GM23338 (cell line): ENCODE data around the gene AIF1L. TPM values are rescaled to one million over a fixed set of nuclear protein-coding genes. Genes with fewer than 3 reads are reported as not detected.

Experiments
- ATAC-seq: fragments of 200-7000 bp; cut with Tn5 transposase; 3 replicates; pipeline ENCODE4 v1.9.1; 2020
- DNase-seq: peaks from one replicate; pipeline ENCODE4 v3.0.0-alpha.2; 2015; ENCODE audit warnings: low spot score
- H2AFZ ChIP-seq: fragments of 200-600 bp; sonication (generic); 2 replicates; pipeline ENCODE4 v1.8.0; 2016; ENCODE audit warnings: antibody characterized with exemption, mild to moderate bottlenecking, moderate library complexity
- H3F3A ChIP-seq: fragments of 200-600 bp; sonication (generic); replicated peaks from 2 replicates; pipeline ENCODE4 v1.8.0; 2017; ENCODE audit warnings: antibody characterized with exemption, mixed run types, low read depth
- H3K27ac ChIP-seq: fragments of 200-600 bp; sonication (generic); 2 replicates; pipeline ENCODE4 v1.6.1; 2016; ENCODE audit warnings: low read depth
- H3K27me3 ChIP-seq: fragments of 200-600 bp; sonication (generic); 2 replicates; pipeline ENCODE4 v1.8.0; 2016; ENCODE audit warnings: mild to moderate bottlenecking, mixed run types, moderate library complexity; ENCODE audit not compliant: insufficient read depth
- H3K36me3 ChIP-seq: fragments of 200-600 bp; sonication (generic); 2 replicates; pipeline ENCODE4 v1.8.0; 2016; ENCODE audit warnings: mild to moderate bottlenecking; ENCODE audit not compliant: insufficient read depth
- H3K4me1 ChIP-seq: fragments of 200-600 bp; sonication (generic); 2 replicates; pipeline ENCODE4 v1.8.0; 2016; ENCODE audit warnings: mild to moderate bottlenecking, moderate library complexity; ENCODE audit not compliant: insufficient read depth
- H3K4me2 ChIP-seq: fragments of 200-600 bp; sonication (generic); 2 replicates; pipeline ENCODE4 v1.7.1; 2017; ENCODE audit warnings: mixed run types
- H3K4me3 ChIP-seq: fragments of 200-600 bp; sonication (generic); 2 replicates; pipeline ENCODE4 v1.6.1; 2016; ENCODE audit warnings: mixed run types
- H3K79me2 ChIP-seq: fragments of 200-600 bp; sonication (generic); replicated peaks from 2 replicates; pipeline ENCODE4 v1.8.0; 2017; ENCODE audit warnings: mild to moderate bottlenecking; ENCODE audit not compliant: insufficient read depth
- H3K9me2 ChIP-seq: fragments of 200-600 bp; sonication (generic); 2 replicates; pipeline ENCODE4 v1.8.0; 2017; ENCODE audit not compliant: insufficient read depth
- H4K20me1 ChIP-seq: fragments of 200-600 bp; sonication (generic); replicated peaks from 2 replicates; pipeline ENCODE4 v1.8.0; 2017; ENCODE audit warnings: mild to moderate bottlenecking; ENCODE audit not compliant: insufficient read depth
- H3K27ac Mint-ChIP-seq: 2 replicates; pipeline ENCODE4 v1.8.0; 2020; ENCODE audit warnings: inconsistent platforms, mild to moderate bottlenecking, moderate library complexity, mixed read lengths
- H3K27me3 Mint-ChIP-seq: 3 replicates; pipeline ENCODE4 v1.8.0; 2022; ENCODE audit warnings: low read depth, mild to moderate bottlenecking, moderate library complexity, mixed read lengths, inconsistent platforms; ENCODE audit not compliant: insufficient read depth, poor library complexity
- H3K36me3 Mint-ChIP-seq: 3 replicates; pipeline ENCODE4 v1.8.0; 2021; ENCODE audit warnings: low read depth, mild to moderate bottlenecking, inconsistent platforms, moderate library complexity, mixed read lengths
- H3K4me1 Mint-ChIP-seq: 3 replicates; pipeline ENCODE4 v1.8.0; 2020; ENCODE audit warnings: mild to moderate bottlenecking, inconsistent platforms, mixed read lengths
- H3K4me3 Mint-ChIP-seq: 3 replicates; pipeline ENCODE4 v1.8.0; 2021; ENCODE audit warnings: moderate library complexity, mild to moderate bottlenecking, inconsistent platforms, mixed read lengths
- H3K9me3 Mint-ChIP-seq: 3 replicates; pipeline ENCODE4 v1.8.0; 2020; ENCODE audit warnings: moderate library complexity, mild to moderate bottlenecking, inconsistent platforms, mixed read lengths
- CREB1 ChIP-seq: fragments of 250-450 bp; sonication (Bioruptor Pico); IDR thresholded peaks from 2 replicates; pipeline ENCODE4 v1.5.0; 2020; ENCODE audit warnings: low read depth, mild to moderate bottlenecking, moderate library complexity
- EZH2phosphoT487 ChIP-seq: fragments of 200-600 bp; sonication (generic); IDR thresholded peaks from one replicate; pipeline ENCODE4 v1.8.1; 2018; ENCODE audit warnings: antibody characterized with exemption; ENCODE audit not compliant: unreplicated experiment
- JUNB ChIP-seq: IDR thresholded peaks from one replicate; pipeline ENCODE4 v1.6.1; 2016; ENCODE audit warnings: antibody characterized with exemption; ENCODE audit not compliant: unreplicated experiment
- NANOG ChIP-seq: IDR thresholded peaks from 2 replicates; pipeline ENCODE4 v1.6.1; 2016; ENCODE audit warnings: antibody characterized with exemption, borderline replicate concordance
- STAT1 ChIP-seq: IDR thresholded peaks from one replicate; pipeline ENCODE4 v1.6.1; 2016; ENCODE audit warnings: antibody characterized with exemption; ENCODE audit not compliant: unreplicated experiment
- ZNF114 ChIP-seq: fragments of 250-450 bp; sonication (Bioruptor Pico); IDR thresholded peaks from 2 replicates; pipeline ENCODE4 v1.5.0; 2020; ENCODE audit warnings: mild to moderate bottlenecking, moderate library complexity
- ZNF331 ChIP-seq: fragments of 250-450 bp; sonication (Bioruptor Pico); IDR thresholded peaks from 2 replicates; pipeline ENCODE4 v1.5.0; 2020; ENCODE audit warnings: low read depth, mild to moderate bottlenecking, moderate library complexity
- polyA plus RNA-seq: library from polyadenylated mRNA; unstranded; fragments of >200 nt; fragmentation: Nextera tagmentation; extraction: Ambion mirVana; gene quantifications from 2 replicates; pipeline ENCODE4 v1.2.1, GENCODE V29; 2016
- total RNA-seq: library from RNA; depleted of rRNA; stranded (reverse); fragments of >200 nt; shearing (Covaris generic); gene quantifications from 2 replicates; pipeline ENCODE4 v1.2.3, GENCODE V29; 2014
- TF ChIP-seq, protein P1 (sequence below), 2 experiments: fragments of 200-600 bp in 1 of 2; sonication (generic) in 1 of 2; conservative IDR thresholded peaks; 2 replicates each; pipeline versions ENCODE4 v1.5.1 to v1.6.1; 2016 to 2017; ENCODE audit warnings: antibody characterized with exemption in 2 of 2, low read depth in 2 of 2, mild to moderate bottlenecking in 2 of 2, moderate library complexity in 1 of 2
- TF ChIP-seq, protein P2 (sequence below): IDR thresholded peaks from one replicate; pipeline ENCODE4 v1.6.1; 2018; ENCODE audit warnings: antibody characterized with exemption; ENCODE audit not compliant: unreplicated experiment
- TF ChIP-seq, protein P3 (sequence below): IDR thresholded peaks from 2 replicates; pipeline ENCODE4 v1.6.1; 2016; ENCODE audit warnings: antibody characterized with exemption

Gene AIF1L
- total and polyA plus RNA-seq, 2 experiments from 2014 or later = 76.4 to 87.8 TPM

DNA sequence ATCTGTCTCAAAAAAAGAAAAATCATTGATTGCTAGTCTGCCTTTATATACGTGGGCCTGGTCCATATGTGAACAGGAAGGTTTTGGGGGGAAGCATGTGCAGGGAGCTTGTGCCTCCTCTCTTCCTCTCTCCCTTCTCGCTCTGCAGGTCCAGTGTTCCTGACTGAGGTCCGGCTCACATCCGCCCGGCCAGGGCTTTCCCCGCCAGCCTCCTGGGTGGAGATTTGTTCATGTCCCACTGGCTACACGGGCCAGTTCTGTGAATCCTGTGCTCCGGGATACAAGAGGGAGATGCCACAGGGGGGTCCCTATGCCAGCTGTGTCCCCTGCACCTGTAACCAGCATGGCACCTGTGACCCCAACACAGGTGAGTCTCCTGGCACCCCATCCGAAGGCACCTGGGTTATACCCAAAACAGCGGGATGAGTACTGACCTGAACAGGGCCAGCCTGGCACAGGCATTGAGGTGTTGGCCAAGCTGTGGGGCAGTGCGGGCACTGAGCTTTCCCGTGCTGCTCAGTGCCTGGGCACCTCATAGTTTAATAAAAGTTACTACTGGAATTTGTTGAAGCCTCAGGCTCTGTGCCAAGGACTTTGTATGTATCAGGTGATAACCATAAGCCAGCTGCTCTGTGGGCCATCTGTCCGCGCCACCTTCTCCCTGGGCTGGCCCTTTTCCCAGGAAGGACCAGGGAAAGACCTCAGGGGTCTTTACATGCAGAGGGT is 39.4 kb upstream of the AIF1L start (continued):
- TF ChIP-seq, protein P1, sequence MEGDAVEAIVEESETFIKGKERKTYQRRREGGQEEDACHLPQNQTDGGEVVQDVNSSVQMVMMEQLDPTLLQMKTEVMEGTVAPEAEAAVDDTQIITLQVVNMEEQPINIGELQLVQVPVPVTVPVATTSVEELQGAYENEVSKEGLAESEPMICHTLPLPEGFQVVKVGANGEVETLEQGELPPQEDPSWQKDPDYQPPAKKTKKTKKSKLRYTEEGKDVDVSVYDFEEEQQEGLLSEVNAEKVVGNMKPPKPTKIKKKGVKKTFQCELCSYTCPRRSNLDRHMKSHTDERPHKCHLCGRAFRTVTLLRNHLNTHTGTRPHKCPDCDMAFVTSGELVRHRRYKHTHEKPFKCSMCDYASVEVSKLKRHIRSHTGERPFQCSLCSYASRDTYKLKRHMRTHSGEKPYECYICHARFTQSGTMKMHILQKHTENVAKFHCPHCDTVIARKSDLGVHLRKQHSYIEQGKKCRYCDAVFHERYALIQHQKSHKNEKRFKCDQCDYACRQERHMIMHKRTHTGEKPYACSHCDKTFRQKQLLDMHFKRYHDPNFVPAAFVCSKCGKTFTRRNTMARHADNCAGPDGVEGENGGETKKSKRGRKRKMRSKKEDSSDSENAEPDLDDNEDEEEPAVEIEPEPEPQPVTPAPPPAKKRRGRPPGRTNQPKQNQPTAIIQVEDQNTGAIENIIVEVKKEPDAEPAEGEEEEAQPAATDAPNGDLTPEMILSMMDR (conservative IDR thresholded peaks at IDR 0.05; ENCODE audit: low read depth in 2 of 2) = no peak
- no peak for TF ChIP-seq EZH2phosphoT487
- no peak for TF ChIP-seq CREB1
- no peak for TF ChIP-seq ZNF331
- TF ChIP-seq ZNF114 (CRISPR knock-in tag) = no peak
- TF ChIP-seq, protein P2, sequence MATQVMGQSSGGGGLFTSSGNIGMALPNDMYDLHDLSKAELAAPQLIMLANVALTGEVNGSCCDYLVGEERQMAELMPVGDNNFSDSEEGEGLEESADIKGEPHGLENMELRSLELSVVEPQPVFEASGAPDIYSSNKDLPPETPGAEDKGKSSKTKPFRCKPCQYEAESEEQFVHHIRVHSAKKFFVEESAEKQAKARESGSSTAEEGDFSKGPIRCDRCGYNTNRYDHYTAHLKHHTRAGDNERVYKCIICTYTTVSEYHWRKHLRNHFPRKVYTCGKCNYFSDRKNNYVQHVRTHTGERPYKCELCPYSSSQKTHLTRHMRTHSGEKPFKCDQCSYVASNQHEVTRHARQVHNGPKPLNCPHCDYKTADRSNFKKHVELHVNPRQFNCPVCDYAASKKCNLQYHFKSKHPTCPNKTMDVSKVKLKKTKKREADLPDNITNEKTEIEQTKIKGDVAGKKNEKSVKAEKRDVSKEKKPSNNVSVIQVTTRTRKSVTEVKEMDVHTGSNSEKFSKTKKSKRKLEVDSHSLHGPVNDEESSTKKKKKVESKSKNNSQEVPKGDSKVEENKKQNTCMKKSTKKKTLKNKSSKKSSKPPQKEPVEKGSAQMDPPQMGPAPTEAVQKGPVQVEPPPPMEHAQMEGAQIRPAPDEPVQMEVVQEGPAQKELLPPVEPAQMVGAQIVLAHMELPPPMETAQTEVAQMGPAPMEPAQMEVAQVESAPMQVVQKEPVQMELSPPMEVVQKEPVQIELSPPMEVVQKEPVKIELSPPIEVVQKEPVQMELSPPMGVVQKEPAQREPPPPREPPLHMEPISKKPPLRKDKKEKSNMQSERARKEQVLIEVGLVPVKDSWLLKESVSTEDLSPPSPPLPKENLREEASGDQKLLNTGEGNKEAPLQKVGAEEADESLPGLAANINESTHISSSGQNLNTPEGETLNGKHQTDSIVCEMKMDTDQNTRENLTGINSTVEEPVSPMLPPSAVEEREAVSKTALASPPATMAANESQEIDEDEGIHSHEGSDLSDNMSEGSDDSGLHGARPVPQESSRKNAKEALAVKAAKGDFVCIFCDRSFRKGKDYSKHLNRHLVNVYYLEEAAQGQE = no peak
- TF ChIP-seq STAT1 = no peak

DNA sequence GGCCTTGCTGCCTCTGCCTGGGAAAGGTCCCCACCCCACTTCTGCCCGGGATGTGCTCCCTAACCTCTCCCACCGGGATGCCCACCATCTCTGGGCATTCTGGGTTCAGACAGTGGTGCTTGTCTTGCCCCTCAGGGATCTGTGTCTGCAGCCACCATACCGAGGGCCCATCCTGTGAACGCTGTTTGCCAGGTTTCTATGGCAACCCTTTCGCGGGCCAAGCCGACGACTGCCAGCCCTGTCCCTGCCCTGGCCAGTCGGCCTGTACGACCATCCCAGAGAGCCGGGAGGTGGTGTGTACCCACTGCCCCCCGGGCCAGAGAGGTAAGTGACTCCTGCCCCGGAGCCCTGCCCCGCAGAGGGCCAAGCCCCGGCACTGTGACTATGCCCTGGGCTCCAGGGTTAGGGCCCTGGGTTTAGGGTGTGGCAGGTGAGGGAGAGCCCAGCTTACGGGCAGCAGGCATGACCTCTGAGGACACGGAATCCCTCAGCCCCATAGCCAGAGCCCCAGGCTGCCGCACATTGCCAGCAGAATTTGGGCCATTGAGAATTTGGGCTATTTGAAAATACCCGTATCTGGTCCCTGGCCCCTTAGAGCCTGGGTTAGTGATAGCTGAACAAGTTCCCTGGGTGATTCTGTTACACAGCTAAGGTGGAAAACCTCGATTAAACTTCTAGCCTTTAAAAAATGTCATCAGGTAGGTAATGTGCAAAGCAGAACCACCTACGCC is 35.3 kb upstream of the AIF1L start:
- H3K27ac Mint-ChIP-seq = no peak overlapping the region
- no peak for ATAC-seq
- no peaks in the 10 kb centered on the region for H3K9me3 Mint-ChIP-seq
- DNase-seq = no peak
- H3K4me1 Mint-ChIP-seq = no peaks in the 10 kb centered on the region
- no peaks in the 10 kb centered on the region for H4K20me1 ChIP-seq
- H3K27ac ChIP-seq = no peak overlapping the region
- no peaks in the 10 kb centered on the region for H3K9me2 ChIP-seq
- H3F3A ChIP-seq = no peaks in the 10 kb centered on the region
- H3K79me2 ChIP-seq = no peaks in the 10 kb centered on the region
- peaks cover 2% of the 10 kb centered on the region for H3K27me3 Mint-ChIP-seq
- H3K27me3 ChIP-seq = no peaks in the 10 kb centered on the region
- no peaks in the 10 kb centered on the region for H3K4me1 ChIP-seq
- H3K4me3 Mint-ChIP-seq = no peak overlapping the region
- H3K4me2 ChIP-seq = no peak overlapping the region
- no peaks in the 10 kb centered on the region for H3K36me3 ChIP-seq
- H3K4me3 ChIP-seq = no peak overlapping the region
- peaks cover 2% of the 10 kb centered on the region; the same call in 1 of the 3 replicates for H3K36me3 Mint-ChIP-seq
- no peak overlapping the region for H2AFZ ChIP-seq
- TF ChIP-seq, protein P2 = no peak
- TF ChIP-seq CREB1 = no peak
- TF ChIP-seq, protein P1 (conservative IDR thresholded peaks at IDR 0.05; ENCODE audit: low read depth in 2 of 2) = no peak
- no peak for TF ChIP-seq JUNB
- TF ChIP-seq NANOG = no peak
- TF ChIP-seq, protein P3, sequence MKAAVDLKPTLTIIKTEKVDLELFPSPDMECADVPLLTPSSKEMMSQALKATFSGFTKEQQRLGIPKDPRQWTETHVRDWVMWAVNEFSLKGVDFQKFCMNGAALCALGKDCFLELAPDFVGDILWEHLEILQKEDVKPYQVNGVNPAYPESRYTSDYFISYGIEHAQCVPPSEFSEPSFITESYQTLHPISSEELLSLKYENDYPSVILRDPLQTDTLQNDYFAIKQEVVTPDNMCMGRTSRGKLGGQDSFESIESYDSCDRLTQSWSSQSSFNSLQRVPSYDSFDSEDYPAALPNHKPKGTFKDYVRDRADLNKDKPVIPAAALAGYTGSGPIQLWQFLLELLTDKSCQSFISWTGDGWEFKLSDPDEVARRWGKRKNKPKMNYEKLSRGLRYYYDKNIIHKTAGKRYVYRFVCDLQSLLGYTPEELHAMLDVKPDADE = no peak
